SK-N-SH (cell line): ENCODE measurements around the gene DCLK1. TPM values are rescaled to one million over a fixed set of nuclear protein-coding genes. Genes with fewer than 3 reads are reported as not detected.

Experiments
- CTCF ChIA-PET: fragments of 300-600, 350-600 bp; formaldehyde crosslinking; extraction: SDS; loops from one replicate; lab custom pipeline; 2021; lab: Yijun Ruan, JAX
- POLR2A ChIA-PET: fragments of 350-600 bp; sonication (Branson Sonifier 250); formaldehyde crosslinking; extraction: SDS; loops from one replicate; lab custom pipeline; 2020; ENCODE audit warnings: antibody characterized with exemption, inconsistent platforms; lab: Yijun Ruan, JAX
- DNase-seq: peaks from one replicate; pipeline ENCODE4 v3.0.0; 2012
- H2AFZ ChIP-seq: fragments of 200-600 bp; sonication (generic); 2 replicates; pipeline ENCODE4 v1.8.1; 2016; ENCODE audit warnings: antibody characterized with exemption, mild to moderate bottlenecking, low read depth
- H3F3A ChIP-seq: fragments of 200-600 bp; sonication (generic); replicated peaks from 2 replicates; pipeline ENCODE3; 2016; ENCODE audit warnings: antibody characterized with exemption, mild to moderate bottlenecking; ENCODE audit not compliant: insufficient read depth
- H3K27ac ChIP-seq, 2 experiments: fragments of 200-500 bp in 1 of 2; fragments of 200-600 bp in 1 of 2; sonication (Bioruptor generic) in 1 of 2; sonication (generic), shearing (Covaris generic) in 1 of 2; 2 replicates each; pipeline versions ENCODE4 v1.5.1 to v1.6.1; 2014 to 2016; ENCODE audit warnings: low read depth in 2 of 2, inconsistent platforms in 1 of 2, low read length in 1 of 2, mild to moderate bottlenecking in 1 of 2, mixed read lengths in 1 of 2
- H3K27me3 ChIP-seq: fragments of 200-600 bp; sonication (generic), shearing (Covaris generic); 2 replicates; pipeline ENCODE4 v1.6.1; 2016; ENCODE audit warnings: mixed run types; ENCODE audit not compliant: insufficient read depth
- H3K36me3 ChIP-seq, 2 experiments: fragments of 200-500 bp in 1 of 2; fragments of 200-600 bp in 1 of 2; sonication (Bioruptor generic) in 1 of 2; sonication (generic) in 1 of 2; replicated peaks in 1 of 2; 2 replicates each; pipeline versions ENCODE3 to v1.5.1; 2014 to 2016; ENCODE audit warnings: low read length in 1 of 2, mild to moderate bottlenecking in 1 of 2; ENCODE audit not compliant: insufficient read depth in 2 of 2, control insufficient read depth in 1 of 2
- H3K4me1 ChIP-seq, 2 experiments: fragments of 200-500 bp in 1 of 2; fragments of 200-600 bp in 1 of 2; sonication (Bioruptor generic) in 1 of 2; sonication (generic), shearing (Covaris generic) in 1 of 2; 2 replicates each; pipeline versions ENCODE4 v1.5.1 to v1.6.1; 2014 to 2016; ENCODE audit warnings: low read depth in 1 of 2, low read length in 1 of 2, mixed run types in 1 of 2; ENCODE audit not compliant: insufficient read depth in 2 of 2, control insufficient read depth in 1 of 2
- H3K4me2 ChIP-seq: fragments of 200-600 bp; sonication (generic), shearing (Covaris generic); 2 replicates; pipeline ENCODE4 v1.6.1; 2017; ENCODE audit warnings: mixed run types
- H3K4me3 ChIP-seq, 2 experiments: fragments of 200-500 bp in 1 of 2; fragments of 200-600 bp in 1 of 2; sonication (Bioruptor generic) in 1 of 2; sonication (generic), shearing (Covaris generic) in 1 of 2; 2 replicates each; pipeline versions ENCODE4 v1.5.1 to v1.8.1; 2014 to 2016; ENCODE audit warnings: low read depth in 2 of 2, inconsistent platforms in 1 of 2, low read length in 1 of 2, mild to moderate bottlenecking in 1 of 2, mixed read lengths in 1 of 2, moderate library complexity in 1 of 2
- H3K79me2 ChIP-seq: fragments of 200-600 bp; sonication (generic); 2 replicates; pipeline ENCODE4 v1.8.1; 2017; ENCODE audit warnings: mild to moderate bottlenecking; ENCODE audit not compliant: insufficient read depth
- H3K9ac ChIP-seq: fragments of 200-600 bp; sonication (generic); 2 replicates; pipeline ENCODE4 v1.6.1; 2017; ENCODE audit warnings: mixed run types
- H3K9me2 ChIP-seq: fragments of 200-600 bp; sonication (generic); 2 replicates; pipeline ENCODE4 v1.6.1; 2017; ENCODE audit warnings: mixed run types
- H3K9me3 ChIP-seq: fragments of 200-600 bp; sonication (generic); 2 replicates; pipeline ENCODE4 v1.6.1; 2017; ENCODE audit warnings: mixed run types, mild to moderate bottlenecking, moderate library complexity
- H4K20me1 ChIP-seq: fragments of 200-600 bp; sonication (generic); 2 replicates; pipeline ENCODE4 v1.6.1; 2017; ENCODE audit warnings: mild to moderate bottlenecking, mixed run types; ENCODE audit not compliant: insufficient read depth
- CHD2 ChIP-seq: fragments of 150-350 bp; IDR thresholded peaks from 2 replicates; pipeline ENCODE4 v1.6.1; 2018; ENCODE audit warnings: low read length; ENCODE audit not compliant: partially characterized antibody
- EZH2phosphoT487 ChIP-seq: fragments of 200-600 bp; sonication (generic); IDR thresholded peaks from 2 replicates; pipeline ENCODE4 v1.6.1; 2017; ENCODE audit warnings: low read depth, mixed run types, mild to moderate bottlenecking, antibody characterized with exemption, moderate library complexity, borderline replicate concordance
- FOSL2 ChIP-seq: IDR thresholded peaks from 2 replicates; pipeline ENCODE4 v1.4.0; 2012; ENCODE audit warnings: low read depth, mild to moderate bottlenecking, moderate library complexity, borderline replicate concordance
- FOXJ3 ChIP-seq: sonication (generic); formaldehyde crosslinking; IDR thresholded peaks from 2 replicates; pipeline ENCODE4 v1.5.1; 2020; ENCODE audit warnings: mild to moderate bottlenecking, missing genetic modification reagents
- FOXM1 ChIP-seq: IDR thresholded peaks from 2 replicates; pipeline ENCODE4 v1.4.0; 2012; ENCODE audit warnings: low read depth, mild to moderate bottlenecking
- GABPA ChIP-seq: IDR thresholded peaks from 2 replicates; pipeline ENCODE4 v1.4.0; 2012; ENCODE audit warnings: low read depth, mild to moderate bottlenecking
- NFIC ChIP-seq: IDR thresholded peaks from 2 replicates; pipeline ENCODE4 v1.4.0; 2012; ENCODE audit warnings: borderline replicate concordance
- PBX3 ChIP-seq: IDR thresholded peaks from 2 replicates; pipeline ENCODE4; 2012
- RCOR1 ChIP-seq: fragments of 150-350 bp; IDR thresholded peaks from 2 replicates; pipeline ENCODE4 v1.6.1; 2017; ENCODE audit warnings: antibody characterized with exemption, low read length
- REST ChIP-seq: IDR thresholded peaks from 2 replicates; pipeline ENCODE4 v1.6.1; 2012; ENCODE audit warnings: mild to moderate bottlenecking, low read depth, low read length, moderate library complexity
- TAF1 ChIP-seq: IDR thresholded peaks from 2 replicates; pipeline ENCODE4 v1.6.1; 2012; ENCODE audit warnings: low read depth, mild to moderate bottlenecking, low read length, moderate library complexity, borderline replicate concordance
- USF2 ChIP-seq: fragments of 150-350 bp; IDR thresholded peaks from 2 replicates; pipeline ENCODE4 v1.6.1; 2017; ENCODE audit warnings: antibody characterized with exemption, low read length, low read depth, borderline replicate concordance
- YY1 ChIP-seq: IDR thresholded peaks from 2 replicates; pipeline ENCODE4 v1.4.0; 2012; ENCODE audit warnings: low read depth, mild to moderate bottlenecking
- ZBTB33 ChIP-seq: IDR thresholded peaks from 2 replicates; pipeline ENCODE4 v1.4.0; 2012; ENCODE audit warnings: low read depth, borderline replicate concordance
- WGBS: methylation state at CpG from one replicate; pipeline ENCODE4 v1.1.6; 2017; ENCODE audit warnings: low lambda C conversion rate; 5-methylcytosine and 5-hydroxymethylcytosine counted together
- polyA plus RNA-seq, 3 experiments: library from polyadenylated mRNA; depleted of rRNA; stranded (reverse); fragments of >200 nt; gene quantifications; 2 replicates each; pipeline ENCODE4 v1.2.3, GENCODE V29; 2012
- TF ChIP-seq, protein P1 (sequence below): fragments of 150-350 bp; IDR thresholded peaks from 2 replicates; pipeline ENCODE4 v1.6.1; 2016; ENCODE audit warnings: mild to moderate bottlenecking, low read depth, low read length
- TF ChIP-seq, protein P2 (sequence below): IDR thresholded peaks from 2 replicates; pipeline ENCODE4 v1.4.0; 2012; ENCODE audit warnings: low read depth

Gene DCLK1
- polyA plus RNA-seq, 1 of the 3 experiments (the other 2 are of a cell fraction) = 1.1 TPM

- no peak for TF ChIP-seq ZBTB33
- TF ChIP-seq TAF1 = no peak
Observed at GRCh38 chr13:35804901-35805300, 326.3 kb downstream of the DCLK1 start (continued).

DNA sequence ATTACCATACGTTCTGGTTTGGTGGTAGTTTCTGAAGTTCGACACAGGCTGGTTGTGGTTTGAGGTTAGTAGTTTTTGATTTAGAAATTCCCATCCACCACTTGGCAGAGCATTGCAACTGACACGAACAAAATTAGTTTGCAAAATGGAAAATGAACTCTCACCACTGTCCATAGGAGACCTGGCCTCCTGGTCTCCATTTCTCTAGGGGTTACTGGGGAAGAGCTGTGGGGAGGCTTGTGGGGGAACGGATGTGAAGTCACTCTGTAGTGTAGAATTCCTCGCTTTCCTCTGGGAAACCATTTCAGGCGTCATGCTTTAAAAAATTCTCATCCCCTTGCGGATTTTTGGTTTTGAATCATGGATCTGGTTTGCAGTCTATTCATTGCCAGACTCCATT, 333.2 kb downstream of the DCLK1 start:
- ChIA-PET CTCF (interaction anchor here (1.0 to 3.3 kb wide), 2 partner anchors 9 to 20 kb away, joined by 3 to 14 read pairs; no protein-coding TSS in a partner anchor), POLR2A (no interaction called here)
- TF ChIP-seq NFIC = no peak
- H3K4me1 ChIP-seq = peaks cover 0 to 9% of the 10 kb centered on the region in 2 experiments; a peak in 1 of 4 replicates
- H3K9me2 ChIP-seq = no peaks in the 10 kb centered on the region
- no peaks in the 10 kb centered on the region for H3K9me3 ChIP-seq
- H3K4me2 ChIP-seq = no peak overlapping the region
- no peak overlapping the region for H3K9ac ChIP-seq
- no peaks in the 10 kb centered on the region for H3K36me3 ChIP-seq
- H3K4me3 ChIP-seq = no peak overlapping the region
- WGBS = 88% methylated on average over 7 of the region's 7 CpGs
- no peaks in the 10 kb centered on the region for H3K27me3 ChIP-seq
- H3F3A ChIP-seq = no peaks in the 10 kb centered on the region
- H4K20me1 ChIP-seq = no peaks in the 10 kb centered on the region
- DNase-seq = no peak
- no peaks in the 10 kb centered on the region for H3K79me2 ChIP-seq
- H3K27ac ChIP-seq = no peak overlapping the region
- no peak overlapping the region for H2AFZ ChIP-seq

DNA sequence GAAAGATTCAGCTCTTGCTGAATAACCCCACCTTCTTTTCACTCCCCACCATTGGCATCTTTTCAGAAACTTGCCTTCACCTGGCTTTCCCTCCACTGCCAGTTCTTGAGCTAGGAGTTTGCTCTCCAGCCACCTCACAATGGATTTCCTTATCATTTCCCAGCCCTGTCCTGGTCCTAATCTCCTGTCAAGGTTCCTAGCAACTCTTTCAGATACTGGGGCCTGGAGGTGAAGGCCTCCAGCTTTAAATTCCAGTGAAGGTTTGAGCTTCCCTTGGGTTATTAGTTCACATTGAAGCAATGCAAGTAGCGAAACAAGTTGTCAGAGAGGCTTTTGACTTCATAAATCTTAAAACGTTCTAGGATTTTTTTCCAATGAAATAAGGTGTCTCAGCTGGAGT, 333.9 kb downstream of the DCLK1 start:
- Histone ChIP-seq H3K9me2 (no peaks in the 10 kb centered on the region), H3K36me3 (no peaks in the 10 kb centered on the region), H4K20me1 (no peaks in the 10 kb centered on the region), H2AFZ (no peak overlapping the region), H3K9me3 (no peaks in the 10 kb centered on the region), H3K27me3 (no peaks in the 10 kb centered on the region), H3K4me1 (peaks cover 0 to 9% of the 10 kb centered on the region in 2 experiments; a peak in 2 of 4 replicates), H3K4me3 (no peak overlapping the region), H3K79me2 (no peaks in the 10 kb centered on the region), H3K27ac (no peak overlapping the region), H3F3A (no peaks in the 10 kb centered on the region), H3K4me2 (no peak overlapping the region), H3K9ac (no peak overlapping the region)
- CTCF ChIA-PET = interaction anchor here (1.0 to 1.3 kb wide), 4 partner anchors 8 to 21 kb away, joined by 3 to 4 read pairs (median 3); no protein-coding TSS in a partner anchor
- 81% methylated on average over 2 of the region's 2 CpGs for WGBS
- no peak for DNase-seq
- POLR2A ChIA-PET = no interaction called here
- TF ChIP-seq, protein P1, sequence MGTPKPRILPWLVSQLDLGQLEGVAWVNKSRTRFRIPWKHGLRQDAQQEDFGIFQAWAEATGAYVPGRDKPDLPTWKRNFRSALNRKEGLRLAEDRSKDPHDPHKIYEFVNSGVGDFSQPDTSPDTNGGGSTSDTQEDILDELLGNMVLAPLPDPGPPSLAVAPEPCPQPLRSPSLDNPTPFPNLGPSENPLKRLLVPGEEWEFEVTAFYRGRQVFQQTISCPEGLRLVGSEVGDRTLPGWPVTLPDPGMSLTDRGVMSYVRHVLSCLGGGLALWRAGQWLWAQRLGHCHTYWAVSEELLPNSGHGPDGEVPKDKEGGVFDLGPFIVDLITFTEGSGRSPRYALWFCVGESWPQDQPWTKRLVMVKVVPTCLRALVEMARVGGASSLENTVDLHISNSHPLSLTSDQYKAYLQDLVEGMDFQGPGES = no peak
- TF ChIP-seq YY1 (no peak), FOSL2 (no peak), RCOR1 (no peak), EZH2phosphoT487 (no peak), GABPA (no peak), CHD2 (no peak), TAF1 (no peak), FOXJ3 (no peak), NFIC (no peak), USF2 (no peak), REST (no peak), FOXM1 (no peak), PBX3 (no peak)
- TF ChIP-seq, protein P2, sequence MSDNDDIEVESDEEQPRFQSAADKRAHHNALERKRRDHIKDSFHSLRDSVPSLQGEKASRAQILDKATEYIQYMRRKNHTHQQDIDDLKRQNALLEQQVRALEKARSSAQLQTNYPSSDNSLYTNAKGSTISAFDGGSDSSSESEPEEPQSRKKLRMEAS = no peak
